NCI-H1417 (cell line): Measurements from ENCODE around the gene DPH7.
"Not testable (repeated sequence)": the region's sequence is repeated elsewhere in the genome, so short reads cannot be mapped to it uniquely, and the experiment has no call there.

ENCODE experiments used
- DNase-seq, 3 experiments: peaks; one replicate each; lab custom pipeline; 2025; lab: John Stamatoyannopoulos, UW

DPH7 gene

GRCh38 chr9:137580954-137581322 is 2.2 kb upstream of the DPH7 start:
- DNase-seq, result no peak

- peak in 1 of 3 experiments; percentile 27 for DNase-seq
These were observed 1.7 kb upstream of the DPH7 start for GRCh38 chr9:137580209-137580953.

- no peak for DNase-seq
These were observed 507 bp upstream of the DPH7 start for GRCh38 chr9:137579259-137579604.

GRCh38 chr9:137575716-137576411 is 2.9 kb downstream of the DPH7 start:
- no peak for DNase-seq

GRCh38 chr9:137575364-137575715 is 3.4 kb downstream of the DPH7 start:
- no peak for DNase-seq

GRCh38 chr9:137574192-137574591 is 4.5 kb downstream of the DPH7 start:
- DNase-seq, result no peak

GRCh38 chr9:137570566-137570965 is 8.2 kb downstream of the DPH7 start:
- DNase-seq, result no peak

- no peak for DNase-seq
These were observed 9.0 kb downstream of the DPH7 start for GRCh38 chr9:137569609-137570203.

- not testable (repeated sequence) for DNase-seq
These were observed 10.3 kb downstream of the DPH7 start for GRCh38 chr9:137568445-137568844.

GRCh38 chr9:137564817-137565411 is 13.8 kb downstream of the DPH7 start:
- no peak for DNase-seq

- DNase-seq, result no peak
These were observed 14.6 kb downstream of the DPH7 start for GRCh38 chr9:137564134-137564533.

GRCh38 chr9:137558127-137558526 is 20.6 kb downstream of the DPH7 start:
- no peak for DNase-seq

GRCh38 chr9:137556069-137556838 is 22.5 kb downstream of the DPH7 start:
- no peak for DNase-seq

GRCh38 chr9:137555179-137555578 is 23.5 kb downstream of the DPH7 start:
- no peak for DNase-seq

- DNase-seq, result no peak
These were observed 24.4 kb downstream of the DPH7 start for GRCh38 chr9:137554349-137554748.

- DNase-seq, result not testable (repeated sequence)
These were observed 25.1 kb downstream of the DPH7 start for GRCh38 chr9:137553654-137554053.

- DNase-seq, result peak in 1 of 3 experiments; percentile 78
These were observed 26.5 kb downstream of the DPH7 start for GRCh38 chr9:137552022-137552768.

- DNase-seq, result peak; percentile 71 to 95 (median 93)
These were observed 27.3 kb downstream of the DPH7 start, which contains the start of gene MRPL41 for GRCh38 chr9:137551264-137552021. TSS of gene MRPL41 (plus strand) at chr9:137551879. CDS start at chr9:137552082, 203 bp downstream.

- not testable (repeated sequence) for DNase-seq
These were observed 27.8 kb downstream of the DPH7 start for GRCh38 chr9:137550958-137551263.

GRCh38 chr9:137550231-137550621 is 28.5 kb downstream of the DPH7 start, which contains the start of gene PNPLA7:
TSS of gene PNPLA7 (minus strand) at chr9:137550402. CDS start at chr9:137550197, 205 bp downstream.
- DNase-seq, result peak; percentile 70 to 90 (median 83)
